Islet of Langerhans (tissue), 1 donor: ENCODE measurements around the gene SPSB4.
"Not testable (repeated sequence)": the region's sequence is repeated elsewhere in the genome, so short reads cannot be mapped to it uniquely, and the experiment has no call there.

ENCODE experiments used
- FAIRE-seq: peaks from one replicate; lab custom pipeline; 2011; peaks lifted over from hg19 to GRCh38; lab: Jason Lieb, UNC

The SPSB4 gene

GRCh38 chr3:141095546-141095937 lies 44.4 kb downstream of the SPSB4 start:
- no peak for FAIRE-seq

GRCh38 chr3:141096164-141096563 lies 45.0 kb downstream of the SPSB4 start:
- FAIRE-seq: no peak

GRCh38 chr3:141096981-141097380 lies 45.8 kb downstream of the SPSB4 start:
- no peak for FAIRE-seq

GRCh38 chr3:141100112-141100511 lies 49.0 kb downstream of the SPSB4 start:
- FAIRE-seq: no peak

- no peak for FAIRE-seq
These were observed 49.6 kb downstream of the SPSB4 start for GRCh38 chr3:141100531-141101320.

- FAIRE-seq: no peak
These were observed 51.2 kb downstream of the SPSB4 start for GRCh38 chr3:141102372-141102771.

GRCh38 chr3:141103067-141103466 lies 51.9 kb downstream of the SPSB4 start:
- no peak for FAIRE-seq

GRCh38 chr3:141103503-141103902 lies 52.4 kb downstream of the SPSB4 start:
- no peak for FAIRE-seq

- FAIRE-seq: no peak
These were observed 53.1 kb downstream of the SPSB4 start for GRCh38 chr3:141104151-141104821.

GRCh38 chr3:141105828-141106628 lies 54.9 kb downstream of the SPSB4 start:
- FAIRE-seq: peak; percentile 96

GRCh38 chr3:141106842-141107241 lies 55.7 kb downstream of the SPSB4 start:
- FAIRE-seq: no peak

- FAIRE-seq: no peak
These were observed 56.9 kb downstream of the SPSB4 start for GRCh38 chr3:141108039-141108438.

GRCh38 chr3:141109751-141110150 lies 58.6 kb downstream of the SPSB4 start:
- no peak for FAIRE-seq

- no peak for FAIRE-seq
These were observed 59.2 kb downstream of the SPSB4 start for GRCh38 chr3:141110322-141110721.

GRCh38 chr3:141111364-141112155 lies 60.4 kb downstream of the SPSB4 start:
- no peak for FAIRE-seq

- no peak for FAIRE-seq
These were observed 61.6 kb downstream of the SPSB4 start for GRCh38 chr3:141112686-141113297.

- not testable (repeated sequence) for FAIRE-seq
These were observed 62.5 kb downstream of the SPSB4 start for GRCh38 chr3:141113680-141114079.

- FAIRE-seq: no peak
These were observed 63.1 kb downstream of the SPSB4 start for GRCh38 chr3:141114179-141114745.

GRCh38 chr3:141114816-141115460 lies 63.8 kb downstream of the SPSB4 start:
- no peak for FAIRE-seq

GRCh38 chr3:141115789-141116541 lies 64.8 kb downstream of the SPSB4 start:
- no peak for FAIRE-seq
